Stomach smooth muscle (tissue), 2 donors: ENCODE measurements around the gene ADAMTS12.

ENCODE experiments used
- H3K27ac ChIP-seq: one replicate; pipeline ENCODE4 v1.7.0; 2013; ENCODE audit warnings: mild to moderate bottlenecking, low read length, inconsistent platforms
- H3K27me3 ChIP-seq, 2 donors: one replicate each; pipeline ENCODE4 v1.7.0; 2013; ENCODE audit warnings: low read length in 2 of 2; ENCODE audit not compliant: insufficient read depth in 2 of 2, control insufficient read depth in 1 of 2
- H3K36me3 ChIP-seq, 2 donors: one replicate each; pipeline ENCODE4 v1.7.0; 2013; ENCODE audit warnings: low read length in 2 of 2; ENCODE audit not compliant: control insufficient read depth in 2 of 2, insufficient read depth in 2 of 2
- H3K4me1 ChIP-seq: one replicate; pipeline ENCODE4 v1.7.0; 2013; ENCODE audit warnings: low read length; ENCODE audit not compliant: control insufficient read depth, insufficient read depth
- H3K4me3 ChIP-seq, 2 donors: one replicate each; pipeline ENCODE4 v1.7.0; 2013; ENCODE audit warnings: low read length in 2 of 2
- H3K9ac ChIP-seq, 2 donors: one replicate each; pipeline ENCODE4 v1.7.0; 2013; ENCODE audit warnings: low read length in 2 of 2, mild to moderate bottlenecking in 1 of 2
- H3K9me3 ChIP-seq, 2 donors: one replicate each; pipeline ENCODE4 v1.7.0; 2013; ENCODE audit warnings: low read length in 2 of 2; ENCODE audit not compliant: control insufficient read depth in 2 of 2
- donor health status: healthy.
- donor health status: Pancreatic carcinoma.

The ADAMTS12 gene

DNA sequence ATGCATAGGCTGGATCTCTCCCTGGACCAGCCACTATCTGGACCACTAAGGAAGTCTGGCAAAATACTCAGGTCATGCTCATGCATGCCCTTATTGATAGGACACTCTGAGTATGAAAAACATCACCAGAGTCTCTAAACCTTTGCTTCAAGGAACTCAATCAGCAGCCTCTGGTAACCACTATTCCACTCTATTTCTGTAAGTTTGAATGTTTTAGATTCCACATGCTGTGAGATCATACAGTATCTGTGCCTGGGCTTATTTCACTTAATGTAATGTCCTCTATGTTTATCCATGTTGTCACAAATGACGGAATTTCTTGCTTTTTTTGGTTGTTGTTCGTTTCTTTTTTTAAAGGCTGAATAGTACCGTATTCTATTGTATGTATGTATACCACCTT is 382.8 kb downstream of the ADAMTS12 start:
- Histone ChIP-seq H3K9me3 (no peaks in the 10 kb centered on the region), H3K27me3 (no peaks in the 10 kb centered on the region), H3K9ac (no peak overlapping the region), H3K4me1 (peaks cover 5% of the 10 kb centered on the region), H3K27ac (no peak overlapping the region), H3K36me3 (no peaks in the 10 kb centered on the region), H3K4me3 (no peak overlapping the region)

- Histone ChIP-seq H3K27ac (no peak overlapping the region), H3K4me3 (no peak overlapping the region), H3K36me3 (no peaks in the 10 kb centered on the region), H3K27me3 (no peaks in the 10 kb centered on the region), H3K9me3 (no peaks in the 10 kb centered on the region), H3K9ac (no peak overlapping the region), H3K4me1 (no peaks in the 10 kb centered on the region)
Measured at GRCh38 chr5:33507426-33507825, 384.4 kb downstream of the ADAMTS12 start.

- Histone ChIP-seq H3K4me1 (no peaks in the 10 kb centered on the region), H3K9me3 (no peaks in the 10 kb centered on the region), H3K27ac (no peak overlapping the region), H3K4me3 (no peak overlapping the region), H3K27me3 (no peaks in the 10 kb centered on the region), H3K36me3 (no peaks in the 10 kb centered on the region), H3K9ac (no peak overlapping the region)
Measured at GRCh38 chr5:33504570-33504969, 387.2 kb downstream of the ADAMTS12 start.

DNA sequence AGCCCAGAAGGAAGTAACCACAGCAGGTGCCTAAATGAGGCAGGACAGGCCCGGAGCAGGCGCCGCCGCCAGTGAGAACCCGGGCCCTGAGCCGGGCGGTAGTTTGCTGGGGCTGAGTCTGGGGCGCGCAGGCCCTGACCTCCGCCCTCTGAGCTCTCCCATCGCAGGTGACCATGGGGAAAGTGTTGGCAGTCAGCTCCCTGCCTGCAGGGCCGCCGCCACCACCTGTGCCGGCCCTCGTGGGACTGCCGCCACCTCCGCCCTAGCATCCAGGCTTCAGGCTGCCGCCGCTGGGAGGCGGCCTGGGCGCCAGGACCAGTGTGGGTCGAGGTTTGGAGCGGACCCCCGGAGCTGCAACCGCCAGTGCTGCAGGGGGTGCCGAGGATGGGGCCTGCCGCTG is 389.9 kb downstream of the ADAMTS12 start:
- Histone ChIP-seq H3K36me3 (no peaks in the 10 kb centered on the region), H3K27ac (no peak overlapping the region), H3K4me3 (no peak overlapping the region), H3K9ac (no peak overlapping the region), H3K9me3 (no peaks in the 10 kb centered on the region), H3K4me1 (no peaks in the 10 kb centered on the region), H3K27me3 (no peaks in the 10 kb centered on the region)

DNA sequence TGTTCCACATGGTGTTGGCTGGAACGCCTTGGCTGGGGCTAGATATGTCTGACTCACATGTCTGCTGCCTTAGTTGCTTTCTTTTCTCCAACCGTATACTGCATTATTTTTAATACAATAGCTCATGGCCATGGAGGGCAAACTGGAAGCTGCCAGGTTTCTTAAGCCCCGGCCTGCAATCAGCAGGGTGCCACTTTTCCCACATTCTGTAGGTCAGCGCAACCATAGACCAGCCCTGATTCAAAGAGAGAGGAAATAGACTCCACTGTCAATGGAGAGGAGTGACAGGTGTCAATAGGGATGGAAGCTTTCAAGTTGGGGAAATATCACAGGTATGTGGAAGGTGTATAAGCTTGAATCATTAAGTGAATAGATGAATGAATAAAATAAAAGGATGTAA is 390.5 kb downstream of the ADAMTS12 start:
- H3K9ac ChIP-seq = no peak overlapping the region

DNA sequence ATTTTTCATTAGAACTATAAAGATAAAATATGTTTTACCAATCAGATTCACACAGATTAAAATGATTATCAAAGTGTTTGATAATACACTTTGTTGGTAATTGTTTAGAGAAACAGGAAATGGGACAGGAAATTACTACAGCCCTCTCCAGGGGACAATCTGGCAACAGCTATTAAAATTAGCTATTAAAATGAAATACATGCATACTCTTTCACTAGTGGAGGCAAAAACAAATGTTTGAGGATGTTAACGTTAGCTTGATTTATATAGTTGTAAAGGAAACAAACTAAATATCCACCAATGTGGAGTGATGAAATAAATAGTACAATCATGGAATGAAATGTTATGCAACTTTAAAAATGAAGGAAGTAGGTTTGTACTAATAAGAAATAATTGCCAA is 397.3 kb downstream of the ADAMTS12 start:
- Histone ChIP-seq H3K4me1 (peaks cover 4% of the 10 kb centered on the region), H3K27ac (no peak overlapping the region), H3K9ac (no peak overlapping the region)

More for the DNA sequence above, 390.5 kb downstream of the ADAMTS12 start:
- Histone ChIP-seq H3K9me3 (no peaks in the 10 kb centered on the region), H3K27me3 (no peaks in the 10 kb centered on the region), H3K27ac (no peak overlapping the region), H3K36me3 (no peaks in the 10 kb centered on the region), H3K4me1 (no peaks in the 10 kb centered on the region), H3K4me3 (no peak overlapping the region)

DNA sequence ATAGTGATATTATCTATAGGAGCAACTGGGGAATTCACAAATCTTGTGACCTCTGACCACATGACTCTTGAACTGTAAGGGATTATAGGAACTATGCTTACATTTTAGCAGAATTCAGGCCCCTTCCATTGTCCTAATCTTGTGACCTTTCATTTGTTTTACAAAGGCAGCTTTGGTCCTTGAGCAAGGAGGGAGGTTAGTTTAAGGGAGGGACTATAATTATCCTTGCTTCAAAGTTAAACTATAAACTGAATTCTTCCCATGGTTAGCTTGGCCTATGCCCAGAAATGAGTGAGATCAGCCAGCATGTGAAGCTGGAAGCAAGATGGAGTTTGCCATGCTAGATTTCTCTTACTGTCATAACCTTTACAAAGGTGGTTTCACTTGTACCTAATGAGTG is 399.8 kb downstream of the ADAMTS12 start:
- H3K27ac ChIP-seq = no peak overlapping the region
- H3K4me1 ChIP-seq = peaks cover 4% of the 10 kb centered on the region
- H3K4me3 ChIP-seq = no peak overlapping the region
- no peaks in the 10 kb centered on the region for H3K9me3 ChIP-seq
- no peaks in the 10 kb centered on the region for H3K36me3 ChIP-seq
- H3K27me3 ChIP-seq = no peaks in the 10 kb centered on the region
- H3K9ac ChIP-seq = no peak overlapping the region

More for the DNA sequence above, 397.3 kb downstream of the ADAMTS12 start:
- Histone ChIP-seq H3K27me3 (no peaks in the 10 kb centered on the region), H3K4me3 (no peak overlapping the region), H3K36me3 (no peaks in the 10 kb centered on the region), H3K9me3 (no peaks in the 10 kb centered on the region)

DNA sequence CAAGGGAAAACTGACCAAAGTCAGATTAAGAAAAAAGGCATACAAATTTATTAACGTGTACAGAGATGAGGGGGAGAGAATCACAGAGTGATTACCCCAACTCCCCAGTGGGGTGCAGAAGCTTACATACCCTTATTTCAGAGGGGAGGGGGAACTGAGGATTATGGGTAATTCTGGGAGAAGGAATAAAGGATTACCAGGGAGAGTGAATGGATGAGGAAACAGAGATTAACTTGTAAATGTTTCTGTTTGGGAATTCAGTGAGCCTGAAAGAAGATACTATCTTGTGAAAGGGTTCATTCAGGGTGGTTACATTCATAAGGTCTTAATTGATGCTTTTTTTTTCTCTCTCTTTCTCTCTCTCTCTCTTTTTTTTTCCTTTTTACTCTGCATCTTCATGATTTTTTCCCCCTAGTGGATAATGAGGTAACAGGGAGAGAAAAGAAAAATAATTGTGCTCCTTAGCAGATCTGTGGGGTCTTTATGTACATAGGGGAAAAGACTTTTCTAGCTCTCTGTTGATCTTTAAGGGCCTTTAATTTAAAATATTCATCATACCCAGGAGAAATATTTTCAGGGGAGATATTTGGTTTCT is 401.6 kb downstream of the ADAMTS12 start:
- no peaks in the 10 kb centered on the region for H3K36me3 ChIP-seq
- H3K4me3 ChIP-seq = no peak overlapping the region
- no peak overlapping the region for H3K27ac ChIP-seq
- no peaks in the 10 kb centered on the region for H3K27me3 ChIP-seq
- H3K9ac ChIP-seq = no peak overlapping the region
- peaks cover 4% of the 10 kb centered on the region for H3K4me1 ChIP-seq
- H3K9me3 ChIP-seq = no peaks in the 10 kb centered on the region

DNA sequence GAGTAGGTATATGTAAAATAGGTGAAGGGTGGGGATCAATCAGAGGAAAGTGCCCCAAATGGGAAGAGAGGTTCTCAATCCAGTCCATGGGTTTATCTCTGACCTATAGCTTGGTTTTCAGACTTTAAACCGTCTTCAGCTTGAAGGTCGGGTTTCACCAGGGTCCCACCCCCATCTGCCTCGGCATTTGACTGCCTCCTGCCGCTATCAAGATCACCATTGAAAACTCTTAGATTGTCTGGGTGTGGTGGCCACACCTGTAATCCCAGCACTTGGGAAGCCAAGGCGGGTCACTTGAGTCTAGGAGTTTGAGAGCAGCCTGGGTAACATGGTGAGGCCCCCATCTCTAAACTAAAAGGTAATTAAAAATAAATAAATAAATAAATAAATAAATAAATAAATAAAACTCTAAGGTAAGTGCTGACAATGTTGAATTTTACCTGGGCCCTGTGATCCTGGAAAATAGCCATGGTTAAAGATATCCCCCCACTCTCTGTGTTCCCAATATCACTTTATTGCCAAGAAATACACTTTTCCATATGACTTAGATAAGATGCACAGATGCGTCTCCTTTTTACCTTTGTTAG is 402.2 kb downstream of the ADAMTS12 start:
- H3K9ac ChIP-seq = no peak overlapping the region
- H3K9me3 ChIP-seq = no peaks in the 10 kb centered on the region
- H3K4me3 ChIP-seq = no peak overlapping the region
- no peaks in the 10 kb centered on the region for H3K27me3 ChIP-seq
- H3K27ac ChIP-seq = no peak overlapping the region
- no peaks in the 10 kb centered on the region for H3K36me3 ChIP-seq
- peaks cover 4% of the 10 kb centered on the region for H3K4me1 ChIP-seq

GRCh38 chr5:33488558-33489355 is 403.0 kb downstream of the ADAMTS12 start:
- H3K4me3 ChIP-seq = no peak overlapping the region
- H3K36me3 ChIP-seq = no peaks in the 10 kb centered on the region
- H3K9ac ChIP-seq = no peak overlapping the region
- no peaks in the 10 kb centered on the region for H3K9me3 ChIP-seq
- H3K27me3 ChIP-seq = no peaks in the 10 kb centered on the region
- peaks cover 4% of the 10 kb centered on the region for H3K4me1 ChIP-seq
- H3K27ac ChIP-seq = no peak overlapping the region

GRCh38 chr5:33487236-33487635 is 404.6 kb downstream of the ADAMTS12 start:
- Histone ChIP-seq H3K9ac (no peak overlapping the region), H3K4me3 (no peak overlapping the region), H3K36me3 (no peaks in the 10 kb centered on the region), H3K27ac (no peak overlapping the region), H3K27me3 (no peaks in the 10 kb centered on the region), H3K4me1 (peaks cover 4% of the 10 kb centered on the region), H3K9me3 (no peaks in the 10 kb centered on the region)
